GM12801 (cell line): ENCODE measurements around the gene MAF.

Experiments
- TF ChIP-seq, protein P1 (sequence below): IDR thresholded peaks from one replicate; pipeline ENCODE4 v1.5.1; 2011; ENCODE audit warnings: control low read depth; ENCODE audit not compliant: insufficient read length; ENCODE audit errors: extremely low read depth

The MAF gene

DNA sequence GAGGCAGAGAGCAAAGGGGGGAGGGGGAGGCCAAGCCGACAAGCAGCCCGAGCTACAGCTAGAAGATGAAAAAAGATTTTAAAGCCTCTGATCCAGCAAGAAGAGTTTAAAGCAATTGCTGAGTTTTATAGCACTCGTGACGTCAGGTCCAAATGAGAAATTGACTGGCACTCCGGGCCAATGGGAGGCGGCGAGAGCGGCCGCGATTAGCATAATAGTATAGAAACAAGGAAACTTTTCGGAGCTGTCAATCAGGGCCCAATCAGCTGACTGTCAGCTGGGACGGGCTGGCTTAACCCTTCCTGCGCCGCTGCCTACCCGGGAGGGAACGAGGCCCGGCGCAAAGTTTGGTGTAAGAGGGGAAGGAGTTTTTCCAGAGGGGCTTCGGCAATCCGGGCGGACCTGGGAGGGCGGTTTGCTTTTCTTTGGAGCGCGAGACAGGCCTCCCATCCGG, at the start of gene MAF:
MAF (minus strand) TSS at position 100 of the 454 bp plus-strand sequence. CDS start 835 bp downstream, outside the sequence.
- TF ChIP-seq, protein P1, sequence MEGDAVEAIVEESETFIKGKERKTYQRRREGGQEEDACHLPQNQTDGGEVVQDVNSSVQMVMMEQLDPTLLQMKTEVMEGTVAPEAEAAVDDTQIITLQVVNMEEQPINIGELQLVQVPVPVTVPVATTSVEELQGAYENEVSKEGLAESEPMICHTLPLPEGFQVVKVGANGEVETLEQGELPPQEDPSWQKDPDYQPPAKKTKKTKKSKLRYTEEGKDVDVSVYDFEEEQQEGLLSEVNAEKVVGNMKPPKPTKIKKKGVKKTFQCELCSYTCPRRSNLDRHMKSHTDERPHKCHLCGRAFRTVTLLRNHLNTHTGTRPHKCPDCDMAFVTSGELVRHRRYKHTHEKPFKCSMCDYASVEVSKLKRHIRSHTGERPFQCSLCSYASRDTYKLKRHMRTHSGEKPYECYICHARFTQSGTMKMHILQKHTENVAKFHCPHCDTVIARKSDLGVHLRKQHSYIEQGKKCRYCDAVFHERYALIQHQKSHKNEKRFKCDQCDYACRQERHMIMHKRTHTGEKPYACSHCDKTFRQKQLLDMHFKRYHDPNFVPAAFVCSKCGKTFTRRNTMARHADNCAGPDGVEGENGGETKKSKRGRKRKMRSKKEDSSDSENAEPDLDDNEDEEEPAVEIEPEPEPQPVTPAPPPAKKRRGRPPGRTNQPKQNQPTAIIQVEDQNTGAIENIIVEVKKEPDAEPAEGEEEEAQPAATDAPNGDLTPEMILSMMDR: no peak

DNA sequence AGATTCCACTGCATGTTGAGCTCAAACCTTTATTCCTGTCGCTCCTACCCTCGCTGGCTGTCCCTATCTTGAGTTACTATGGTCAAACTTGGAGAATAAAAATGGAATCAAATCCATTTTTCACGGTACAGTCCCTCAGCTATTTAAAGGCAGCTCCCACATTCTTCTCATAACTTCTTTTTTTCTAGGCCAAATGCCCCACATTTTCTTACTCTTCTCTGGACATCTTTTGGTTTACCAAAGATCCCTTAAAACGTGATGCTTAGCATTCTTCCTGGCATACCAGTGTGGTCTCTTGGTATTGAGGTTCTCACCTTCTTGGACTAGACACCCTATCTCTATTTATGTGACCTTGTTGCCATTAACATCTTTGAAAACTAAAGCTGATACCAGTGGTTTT, 48.3 kb upstream of the MAF start:
- TF ChIP-seq, protein P1: no peak

DNA sequence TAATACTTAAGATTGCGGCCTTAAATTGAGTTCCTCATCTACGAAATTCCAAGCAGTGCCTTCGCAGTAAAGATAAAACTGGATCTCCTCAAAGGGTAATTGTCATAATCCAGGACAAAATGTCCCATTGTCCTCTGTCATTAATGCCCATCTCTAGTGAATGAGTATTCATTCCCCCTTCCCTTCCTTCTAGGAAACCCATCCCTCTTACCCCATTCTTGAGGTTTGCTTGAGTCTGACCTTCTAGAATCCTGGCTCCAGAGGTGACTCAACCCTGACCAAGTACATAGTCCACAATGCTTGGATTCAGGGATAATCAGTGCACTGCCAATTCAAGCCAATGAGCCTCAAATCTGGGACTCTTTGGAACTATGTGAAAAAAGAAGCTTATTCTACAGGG, 47.0 kb upstream of the MAF start:
- TF ChIP-seq, protein P1: no peak

DNA sequence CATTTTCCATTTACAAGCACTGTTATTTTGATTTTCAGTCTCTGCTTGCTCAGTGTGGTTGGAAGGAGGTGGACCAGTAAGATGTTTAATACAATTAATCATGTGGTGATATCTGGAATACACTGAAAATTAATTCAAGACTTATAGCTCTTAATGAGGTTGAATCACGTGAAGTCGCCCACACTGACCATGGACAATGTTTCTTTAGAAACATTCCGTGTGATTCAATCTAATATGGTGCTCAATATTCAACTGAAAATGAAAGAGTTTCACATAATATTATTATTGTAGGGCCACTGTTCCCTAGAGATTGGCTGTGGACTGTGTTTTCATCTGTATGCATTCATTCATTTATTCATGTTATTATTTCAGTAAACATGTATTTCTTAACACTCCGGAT, 45.2 kb upstream of the MAF start:
- TF ChIP-seq, protein P1: no peak

DNA sequence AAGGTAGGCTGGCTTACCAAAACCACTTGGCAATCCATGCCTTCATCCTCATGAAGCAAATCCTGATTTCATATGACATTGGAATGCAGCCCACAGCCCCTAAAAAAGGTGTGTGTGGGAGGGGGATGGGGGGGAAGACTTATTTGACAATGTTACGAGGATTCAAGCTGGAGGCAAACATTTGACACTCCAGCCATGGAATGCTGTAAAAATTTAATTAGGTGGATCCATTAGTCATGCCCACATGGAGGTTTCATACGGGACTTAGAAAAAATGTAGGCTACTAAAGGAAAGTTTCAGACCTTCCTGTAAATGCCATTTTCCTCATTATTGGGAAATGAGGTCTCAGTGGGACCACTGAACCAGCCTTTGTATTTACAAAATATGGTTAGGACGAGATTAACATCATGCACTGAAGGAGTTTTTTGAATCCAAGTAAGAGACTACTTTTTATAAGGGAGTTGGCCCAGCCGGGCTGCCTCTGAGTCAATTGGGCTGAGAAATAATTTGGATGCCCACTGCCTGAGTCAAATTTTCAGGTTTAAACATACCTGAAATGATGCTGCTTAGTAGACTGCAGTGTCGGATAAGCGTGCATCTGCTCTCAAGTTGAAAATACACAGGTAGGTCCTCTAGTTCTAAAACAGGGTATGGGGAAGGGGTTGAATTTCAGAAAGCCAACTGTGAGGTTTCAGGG, 44.6 kb upstream of the MAF start:
- TF ChIP-seq, protein P1: no peak

DNA sequence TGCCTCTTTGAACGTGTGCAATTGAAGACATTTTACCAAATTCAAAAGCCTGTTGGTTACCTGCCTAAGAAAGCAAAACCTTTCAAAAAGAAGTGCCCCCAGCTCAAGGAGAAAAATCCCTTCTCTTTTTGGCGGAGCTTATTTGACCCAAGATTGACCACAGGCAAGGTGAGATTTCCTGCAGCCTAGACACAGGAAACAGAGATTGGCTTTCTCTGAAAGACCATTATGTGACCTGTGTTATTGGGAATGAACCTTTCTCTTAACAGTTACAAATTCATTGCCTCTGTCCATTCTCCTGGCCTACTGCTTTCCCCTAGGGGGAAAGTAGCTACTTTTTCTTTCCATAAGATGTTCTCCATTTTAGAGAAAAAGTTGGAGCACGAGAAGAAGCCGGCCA, 42.1 kb upstream of the MAF start:
- TF ChIP-seq, protein P1: no peak

DNA sequence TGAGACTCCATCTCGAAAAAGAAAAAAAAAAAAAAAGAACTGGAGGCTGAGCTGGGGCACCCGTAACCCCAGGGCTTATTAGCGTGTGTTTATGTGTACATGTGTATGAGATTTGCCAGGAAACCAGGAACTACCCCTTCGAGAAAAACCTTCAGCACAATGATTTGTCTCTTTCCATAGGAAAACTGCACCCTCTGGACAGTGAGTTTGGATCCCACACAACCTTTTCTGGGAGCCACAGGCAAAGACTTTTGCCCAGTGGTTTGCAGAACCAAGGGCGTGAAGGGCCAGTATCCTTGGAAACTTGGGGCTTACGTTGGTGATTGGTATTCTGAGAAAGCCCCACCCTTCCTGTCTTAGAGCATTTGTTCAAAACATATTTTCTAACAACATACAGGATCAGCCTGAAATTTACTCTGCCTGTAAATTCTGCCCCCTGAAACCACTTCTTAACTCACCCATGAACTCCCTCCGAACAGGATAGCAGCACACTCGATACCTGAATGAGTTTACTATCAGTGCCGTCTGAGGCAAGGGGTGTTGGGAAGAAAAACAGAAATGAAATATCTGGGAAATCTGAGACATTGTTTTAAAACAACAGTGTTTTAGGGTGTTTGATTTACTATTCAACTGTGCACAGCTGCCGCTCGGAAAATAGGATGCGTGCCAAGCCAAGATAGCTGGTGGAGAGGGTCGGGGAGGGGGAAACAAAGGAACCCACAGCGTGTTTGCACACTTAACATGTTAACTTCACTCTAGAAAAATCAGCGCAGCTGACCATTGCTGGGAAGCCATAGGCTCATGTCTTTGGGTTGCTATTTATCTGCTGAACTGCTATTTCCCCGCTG, 40.2 kb upstream of the MAF start:
- TF ChIP-seq, protein P1: no peak
